NCI-H2227 treated with DMSO at 0.1 percent for 48 hours (cell line): ENCODE measurements around the gene SGPL1.
A peak's percentile ranks its signal among the peaks of the same experiment; 100 is the strongest.

Experiments
- DNase-seq: peaks from one replicate; lab custom pipeline; 2025; lab: John Stamatoyannopoulos, UW

The SGPL1 gene

DNA sequence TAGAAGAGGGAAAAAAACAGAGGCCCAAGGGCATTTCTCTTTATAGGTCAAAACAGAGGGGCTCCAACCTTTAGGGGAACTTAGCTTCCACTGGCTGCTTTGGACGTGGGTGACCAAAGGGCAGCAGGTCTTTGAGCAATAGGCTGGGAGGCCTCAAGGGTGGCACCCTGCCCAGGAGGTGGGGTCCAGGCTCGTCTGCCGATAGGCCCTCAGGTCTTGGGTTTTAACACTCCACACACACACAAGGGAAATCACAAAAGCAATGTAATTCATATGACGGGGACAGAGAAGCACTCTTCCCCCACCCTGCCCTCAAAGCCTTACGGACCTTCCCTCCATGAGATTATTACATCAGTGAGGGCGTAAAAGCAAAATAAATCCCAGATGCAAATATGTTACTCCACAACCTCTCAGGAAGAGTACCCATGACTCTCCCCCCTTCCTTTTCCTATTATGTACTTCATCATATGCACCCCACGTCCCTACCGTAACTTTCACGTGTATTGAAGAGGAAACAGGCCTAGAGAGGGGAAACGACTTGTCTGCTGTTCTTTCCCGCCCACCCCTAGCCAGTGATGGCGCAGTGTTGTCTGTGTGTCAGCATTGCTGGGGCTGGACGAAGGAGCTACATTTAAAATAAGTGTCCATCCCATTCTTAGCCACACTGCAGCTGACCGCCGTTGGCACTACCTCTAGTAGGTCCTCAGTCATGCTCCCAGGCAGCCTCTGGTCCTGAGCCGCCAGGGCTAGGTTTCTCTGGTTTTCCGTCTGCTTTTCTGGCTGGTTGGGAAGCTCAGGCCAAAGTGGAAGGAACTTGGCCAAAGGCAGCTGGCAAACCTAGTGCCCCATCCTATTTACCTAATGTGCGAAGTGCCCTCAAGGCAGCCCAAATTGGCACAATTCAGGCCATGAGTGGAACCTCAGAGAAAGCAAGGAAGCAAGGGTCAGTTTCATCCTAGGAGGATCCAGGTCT is 70.5 kb downstream of the SGPL1 start:
- no peak for DNase-seq

GRCh38 chr10:70886921-70887665 is 71.3 kb downstream of the SGPL1 start:
- no peak for DNase-seq

DNA sequence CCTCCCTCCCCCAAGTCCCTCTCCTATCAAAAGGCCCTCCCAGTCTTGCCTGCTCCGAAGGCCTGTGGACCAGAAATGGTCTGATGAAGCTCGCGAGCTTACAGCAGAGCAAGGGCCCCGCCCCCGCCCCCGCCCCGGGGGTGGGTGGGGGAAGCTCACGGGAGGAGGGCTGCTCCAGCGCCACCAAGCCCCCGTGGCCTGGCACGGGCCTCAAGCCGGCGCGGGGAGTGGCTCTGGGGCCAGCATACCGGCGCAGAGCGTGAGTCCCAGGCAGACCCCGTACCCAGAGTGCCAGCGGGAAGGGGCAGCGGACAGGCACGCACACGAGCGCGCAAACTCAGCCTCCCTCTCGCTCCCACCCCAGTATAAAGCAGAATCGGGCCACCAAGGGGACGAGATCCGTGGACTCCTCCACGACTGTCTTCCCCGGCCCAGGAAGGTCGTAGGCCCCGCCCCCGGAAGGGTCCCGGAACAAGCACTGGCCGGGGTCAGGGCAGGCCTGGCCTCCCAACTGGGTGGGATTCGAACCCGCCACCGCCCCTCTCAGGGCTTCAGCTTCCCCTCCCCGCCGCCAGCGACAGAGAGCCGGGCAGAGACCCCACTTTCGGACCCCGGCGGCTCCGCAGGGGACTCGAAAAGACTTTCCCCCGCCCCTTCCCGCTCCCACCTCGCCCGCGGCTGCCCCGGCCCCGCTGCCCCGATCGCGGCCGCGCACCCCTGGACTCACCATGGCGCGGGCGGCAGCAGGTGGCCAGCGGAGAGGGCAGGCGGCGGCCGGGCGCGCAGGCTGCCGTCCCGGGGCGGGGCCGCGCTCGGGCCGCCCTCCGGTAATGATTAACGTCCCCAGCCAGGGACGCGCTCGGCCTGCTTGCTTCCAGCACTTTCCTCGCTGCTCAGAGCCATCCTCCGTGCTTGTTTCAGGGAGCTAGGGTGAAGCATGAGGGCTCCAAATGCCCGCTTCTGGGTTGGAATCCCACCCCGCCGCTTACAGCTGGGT is 72.4 kb downstream of the SGPL1 start, which contains the start of gene PCBD1:
Gene PCBD1, minus strand, starts transcription at position 762 of the 997 bp plus-strand sequence. Its CDS starts 32 bp downstream, at position 730.
- peak; percentile 57 for DNase-seq

GRCh38 chr10:70889291-70889690 is 73.5 kb downstream of the SGPL1 start:
- DNase-seq, result no peak

GRCh38 chr10:70890917-70891431 is 75.2 kb downstream of the SGPL1 start:
- no peak for DNase-seq

DNA sequence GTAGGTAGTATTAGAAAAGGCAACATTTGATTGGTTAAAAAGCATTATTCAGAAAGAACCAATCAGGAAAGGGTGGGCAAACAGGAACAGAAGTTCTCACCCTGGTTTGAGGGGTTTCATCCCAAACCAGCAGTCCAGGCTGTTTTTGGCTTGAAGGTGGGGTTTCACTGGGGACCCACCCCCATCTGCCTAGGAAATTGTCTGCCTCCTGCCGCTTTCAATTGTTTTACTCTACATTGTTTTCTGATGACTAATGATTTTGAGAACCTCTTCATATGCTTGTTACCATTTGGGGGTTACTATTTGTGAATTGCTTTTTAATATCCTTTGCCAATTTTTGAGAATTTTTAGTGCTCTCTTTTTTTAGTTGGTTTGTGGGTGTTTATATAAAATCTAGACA is 75.9 kb downstream of the SGPL1 start:
- no peak for DNase-seq

- DNase-seq, result no peak
These were observed 76.9 kb downstream of the SGPL1 start for GRCh38 chr10:70892631-70893030.

GRCh38 chr10:70893227-70894006 is 77.7 kb downstream of the SGPL1 start:
- no peak for DNase-seq

GRCh38 chr10:70894416-70894815 is 78.7 kb downstream of the SGPL1 start:
- DNase-seq, result no peak

- DNase-seq, result no peak
These were observed 80.8 kb downstream of the SGPL1 start for GRCh38 chr10:70896551-70896950.

GRCh38 chr10:70898687-70899086 is 82.9 kb downstream of the SGPL1 start:
- DNase-seq, result no peak

- no peak for DNase-seq
These were observed 83.3 kb downstream of the SGPL1 start for GRCh38 chr10:70899096-70899495.

DNA sequence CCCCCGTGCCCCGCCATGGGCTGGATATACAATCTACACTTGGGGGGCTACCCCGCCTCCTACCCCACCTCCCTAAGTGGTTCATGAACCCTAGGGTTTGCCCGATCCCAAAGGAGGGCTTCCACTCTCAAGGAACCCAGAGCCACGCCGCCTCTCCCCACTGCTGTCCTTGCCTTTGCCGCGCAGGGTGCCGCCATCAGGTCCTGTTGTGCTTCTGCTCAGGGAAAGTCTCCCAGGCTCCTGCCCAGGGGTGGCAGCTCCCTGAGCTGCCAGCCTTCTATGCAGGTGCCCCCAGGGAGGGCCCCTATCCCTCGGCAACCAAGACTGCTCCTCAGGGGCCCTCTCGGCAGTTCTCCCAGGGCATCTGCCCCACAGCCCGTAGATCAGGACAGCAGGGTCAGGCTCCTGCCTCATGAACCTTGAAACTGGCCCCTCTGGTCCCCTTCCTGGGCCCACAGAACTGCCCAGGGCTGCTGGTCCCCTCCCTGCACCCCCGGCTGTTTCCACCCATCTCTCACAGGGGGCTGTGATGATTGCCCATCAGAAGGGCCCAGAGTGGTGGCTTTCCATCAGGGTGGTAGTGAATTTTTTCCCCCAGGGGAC is 85.6 kb downstream of the SGPL1 start:
- DNase-seq, result no peak

GRCh38 chr10:70902661-70903261 is 87.0 kb downstream of the SGPL1 start:
- DNase-seq, result no peak

GRCh38 chr10:70903262-70903921 is 87.6 kb downstream of the SGPL1 start:
- peak; percentile 37 for DNase-seq

DNA sequence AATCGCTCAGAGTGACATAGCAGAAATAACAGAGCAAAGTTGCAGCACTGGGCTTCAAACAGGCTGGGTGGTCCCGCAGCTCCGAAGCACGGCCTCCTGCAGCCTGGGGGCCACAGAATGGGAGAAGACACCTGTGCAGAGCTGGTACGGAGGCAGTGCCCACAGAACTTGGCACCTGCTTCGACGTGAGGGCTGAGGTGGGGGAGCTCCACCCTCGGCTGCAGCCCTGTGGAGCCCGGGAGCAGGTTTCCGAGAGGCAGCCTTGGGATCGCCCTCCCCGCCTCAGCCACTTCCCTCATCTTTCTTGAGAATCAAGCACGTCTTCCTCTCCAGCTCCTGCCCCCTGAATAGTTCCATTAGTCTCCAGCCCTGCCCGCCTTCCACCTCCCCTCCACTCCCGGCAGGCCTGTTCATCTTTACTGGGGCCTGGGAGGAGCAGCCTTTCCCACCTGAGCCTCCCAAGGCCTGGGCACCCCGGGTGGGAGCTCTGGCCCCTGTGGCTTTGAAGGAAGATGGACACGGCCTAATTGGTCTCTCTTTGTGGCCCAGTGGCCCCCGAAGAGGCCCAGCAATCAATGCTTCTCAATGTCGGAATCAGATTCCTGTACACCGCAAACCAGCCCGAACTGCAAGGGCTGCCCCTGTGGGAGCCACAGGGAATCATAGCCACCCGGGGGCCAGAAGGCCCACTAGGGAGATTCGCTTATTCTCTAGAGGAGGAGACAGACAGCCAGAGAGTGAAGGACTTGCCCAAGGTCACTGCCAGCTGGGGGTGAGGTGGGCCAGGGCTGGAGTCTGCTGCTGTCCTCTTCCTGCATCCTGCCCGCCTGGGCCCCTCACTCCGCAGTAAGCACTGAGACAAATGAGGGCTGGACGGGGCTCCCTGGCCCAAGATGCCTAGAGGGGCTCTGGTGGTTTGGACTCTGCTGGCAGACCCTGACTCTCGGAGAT is 89.6 kb downstream of the SGPL1 start:
- DNase-seq, result no peak

- no peak for DNase-seq
These were observed 90.5 kb downstream of the SGPL1 start for GRCh38 chr10:70906031-70906783.
